GM23248 (cell line): ENCODE data around the gene SEL1L2.

Experiments used
- EZH2 ChIP-seq: fragments of 200-600 bp; sonication (generic); IDR thresholded peaks from 2 replicates; pipeline ENCODE4 v1.6.1; 2018; ENCODE audit warnings: antibody characterized with exemption, mild to moderate bottlenecking; ENCODE audit not compliant: insufficient read depth, poor library complexity, severe bottlenecking
- EZH2phosphoT487 ChIP-seq: fragments of 200-600 bp; sonication (generic); IDR thresholded peaks from 2 replicates; pipeline ENCODE4 v1.6.1; 2018; ENCODE audit warnings: antibody characterized with exemption, moderate library complexity, mild to moderate bottlenecking, low read depth; ENCODE audit not compliant: insufficient read depth

GRCh38 chr20:13841206-13841605 lies 149.2 kb downstream of the SEL1L2 start:
- TF ChIP-seq EZH2phosphoT487 = no peak
- no peak for TF ChIP-seq EZH2
